HUES64 (cell line): ENCODE data around the gene VDAC1.
"Not testable (repeated sequence)": the region's sequence is repeated elsewhere in the genome, so short reads cannot be mapped to it uniquely, and the experiment has no call there.

ENCODE experiments used
- H3K27ac ChIP-seq: 2 replicates; pipeline ENCODE4 v1.7.0; 2013; ENCODE audit warnings: low read depth, low read length, inconsistent platforms
- H3K27me3 ChIP-seq: 2 replicates; pipeline ENCODE4 v1.6.1; 2013; ENCODE audit warnings: mild to moderate bottlenecking, low read length; ENCODE audit not compliant: insufficient read depth
- H3K36me3 ChIP-seq: 2 replicates; pipeline ENCODE4 v1.6.1; 2013; ENCODE audit warnings: mild to moderate bottlenecking, low read length; ENCODE audit not compliant: insufficient read depth
- H3K4me1 ChIP-seq: 2 replicates; pipeline ENCODE4 v1.6.1; 2013; ENCODE audit warnings: mild to moderate bottlenecking, low read length, moderate library complexity; ENCODE audit not compliant: insufficient read depth
- H3K4me3 ChIP-seq: 2 replicates; pipeline ENCODE4 v1.5.1; 2013; ENCODE audit warnings: mild to moderate bottlenecking, low read length, moderate library complexity
- H3K9ac ChIP-seq: 2 replicates; pipeline ENCODE4 v1.6.1; 2013; ENCODE audit warnings: mild to moderate bottlenecking, low read depth, low read length
- H3K9me3 ChIP-seq: 2 replicates; pipeline ENCODE4 v1.6.1; 2013; ENCODE audit warnings: low read depth, low read length; ENCODE audit not compliant: insufficient read depth
- WGBS: fragments of 150-250, 120-280 bp; methylation state at CpG from one replicate; pipeline ENCODE4 v1.1.7; 2013; ENCODE audit warnings: missing lambda C conversion rate; 5-methylcytosine and 5-hydroxymethylcytosine counted together

VDAC1 gene

GRCh38 chr5:133963493-133964128, 41.2 kb downstream of the VDAC1 start:
- Histone ChIP-seq H3K4me1 (peaks cover 5% of the 10 kb centered on the region; the same call in 1 of the 2 replicates), H3K9ac (no peak overlapping the region), H3K9me3 (no peaks in the 10 kb centered on the region), H3K27me3 (no peaks in the 10 kb centered on the region), H3K4me3 (no peak overlapping the region), H3K27ac (no peak overlapping the region), H3K36me3 (peaks cover 19% of the 10 kb centered on the region)
- WGBS: 83% methylated on average over 2 of the region's 2 CpGs

GRCh38 chr5:133962801-133963476, 41.8 kb downstream of the VDAC1 start:
- H3K9ac ChIP-seq: no peak overlapping the region
- H3K27ac ChIP-seq: no peak overlapping the region
- peaks cover 24% of the 10 kb centered on the region for H3K36me3 ChIP-seq
- 88% methylated on average over 2 of the region's 2 CpGs for WGBS
- H3K4me1 ChIP-seq: peaks cover 5% of the 10 kb centered on the region; the same call in 1 of the 2 replicates
- no peak overlapping the region for H3K4me3 ChIP-seq
- H3K9me3 ChIP-seq: no peaks in the 10 kb centered on the region
- H3K27me3 ChIP-seq: no peaks in the 10 kb centered on the region

GRCh38 chr5:133962131-133962530, 42.6 kb downstream of the VDAC1 start:
- peaks cover 32% of the 10 kb centered on the region for H3K36me3 ChIP-seq
- H3K4me1 ChIP-seq: peaks cover under 1% of the 10 kb centered on the region; the same call in 1 of the 2 replicates
- no peaks in the 10 kb centered on the region for H3K9me3 ChIP-seq
- H3K27me3 ChIP-seq: no peaks in the 10 kb centered on the region
- no peak overlapping the region for H3K27ac ChIP-seq
- no peak overlapping the region for H3K4me3 ChIP-seq
- no peak overlapping the region for H3K9ac ChIP-seq
- WGBS: 91% methylated on average over 2 of the region's 2 CpGs

- no peak overlapping the region for H3K27ac ChIP-seq
- H3K9me3 ChIP-seq: no peaks in the 10 kb centered on the region
- H3K9ac ChIP-seq: no peak overlapping the region
- no peak overlapping the region for H3K4me3 ChIP-seq
- no peaks in the 10 kb centered on the region for H3K27me3 ChIP-seq
- WGBS: 95% methylated on average over 11 of the region's 11 CpGs
- H3K4me1 ChIP-seq: no peaks in the 10 kb centered on the region
- H3K36me3 ChIP-seq: peaks cover 57% of the 10 kb centered on the region
Observed at GRCh38 chr5:133959643-133960042, 45.1 kb downstream of the VDAC1 start.

GRCh38 chr5:133957591-133957990, 47.2 kb downstream of the VDAC1 start:
- Histone ChIP-seq H3K9ac (no peak overlapping the region), H3K4me3 (no peak overlapping the region), H3K4me1 (no peaks in the 10 kb centered on the region), H3K36me3 (peaks cover 57% of the 10 kb centered on the region), H3K27ac (no peak overlapping the region), H3K27me3 (no peaks in the 10 kb centered on the region), H3K9me3 (no peaks in the 10 kb centered on the region)
- WGBS: 100% methylated on average over 1 of the region's 1 CpG

GRCh38 chr5:133957080-133957479, 47.7 kb downstream of the VDAC1 start:
- H3K27me3 ChIP-seq: no peaks in the 10 kb centered on the region
- H3K9me3 ChIP-seq: no peaks in the 10 kb centered on the region
- 89% methylated on average over 4 of the region's 4 CpGs for WGBS
- no peaks in the 10 kb centered on the region for H3K4me1 ChIP-seq
- H3K4me3 ChIP-seq: no peak overlapping the region
- no peak overlapping the region for H3K27ac ChIP-seq
- no peak overlapping the region for H3K9ac ChIP-seq
- H3K36me3 ChIP-seq: peaks cover 57% of the 10 kb centered on the region

GRCh38 chr5:133956196-133956595, 48.6 kb downstream of the VDAC1 start:
- not testable (repeated sequence) for H3K9ac ChIP-seq, H3K27me3 ChIP-seq, H3K27ac ChIP-seq, H3K4me1 ChIP-seq, H3K9me3 ChIP-seq, H3K4me3 ChIP-seq
- H3K36me3 ChIP-seq: peaks cover 57% of the 10 kb centered on the region
- WGBS: no CpG with 5 or more reads among the region's 1 CpG

GRCh38 chr5:133953568-133954145, 51.1 kb downstream of the VDAC1 start:
- no peaks in the 10 kb centered on the region for H3K4me1 ChIP-seq
- H3K27ac ChIP-seq: no peak overlapping the region
- no peaks in the 10 kb centered on the region for H3K9me3 ChIP-seq
- peaks cover 41% of the 10 kb centered on the region for H3K36me3 ChIP-seq
- 93% methylated on average over 10 of the region's 10 CpGs for WGBS
- no peak overlapping the region for H3K9ac ChIP-seq
- no peaks in the 10 kb centered on the region for H3K27me3 ChIP-seq
- H3K4me3 ChIP-seq: no peak overlapping the region

- H3K9ac ChIP-seq: no peak overlapping the region
- no peak overlapping the region for H3K4me3 ChIP-seq
- H3K27me3 ChIP-seq: no peaks in the 10 kb centered on the region
- H3K4me1 ChIP-seq: no peaks in the 10 kb centered on the region
- no peaks in the 10 kb centered on the region for H3K9me3 ChIP-seq
- no peak overlapping the region for H3K27ac ChIP-seq
- 92% methylated on average over 10 of the region's 10 CpGs for WGBS
- H3K36me3 ChIP-seq: peaks cover 35% of the 10 kb centered on the region
Observed at GRCh38 chr5:133952729-133953567, 51.8 kb downstream of the VDAC1 start.

GRCh38 chr5:133950821-133951612, 53.8 kb downstream of the VDAC1 start:
- Histone ChIP-seq H3K27ac (no peak overlapping the region), H3K4me1 (no peaks in the 10 kb centered on the region), H3K4me3 (no peak overlapping the region), H3K27me3 (no peaks in the 10 kb centered on the region), H3K9ac (no peak overlapping the region), H3K36me3 (peaks cover 16% of the 10 kb centered on the region), H3K9me3 (no peaks in the 10 kb centered on the region)
- WGBS: 93% methylated on average over 6 of the region's 7 CpGs
